Right renal pelvis (tissue), 4 donors: ENCODE data around the gene VAPA. TPM values are rescaled to one million over a fixed set of nuclear protein-coding genes. Genes with fewer than 3 reads are reported as not detected.
A peak's percentile ranks its signal among the peaks of the same experiment; 100 is the strongest.

Experiments
- DNase-seq, 4 donors: peaks; one replicate each; pipeline ENCODE4 v3.0.0-alpha.2; 2013; ENCODE audit warnings: low read depth in 4 of 4, low spot score in 3 of 4, missing footprints in 1 of 4
- polyA plus RNA-seq, 4 donors: library from polyadenylated mRNA; unstranded; fragments of 120-200 nt; gene quantifications; one replicate each; pipeline ENCODE4 v1.2.1, GENCODE V29; 2013; ENCODE audit not compliant: insufficient read length in 4 of 4

Gene VAPA
- polyA plus RNA-seq, 4 donors, result 232 to 288 (median 275) TPM

DNA sequence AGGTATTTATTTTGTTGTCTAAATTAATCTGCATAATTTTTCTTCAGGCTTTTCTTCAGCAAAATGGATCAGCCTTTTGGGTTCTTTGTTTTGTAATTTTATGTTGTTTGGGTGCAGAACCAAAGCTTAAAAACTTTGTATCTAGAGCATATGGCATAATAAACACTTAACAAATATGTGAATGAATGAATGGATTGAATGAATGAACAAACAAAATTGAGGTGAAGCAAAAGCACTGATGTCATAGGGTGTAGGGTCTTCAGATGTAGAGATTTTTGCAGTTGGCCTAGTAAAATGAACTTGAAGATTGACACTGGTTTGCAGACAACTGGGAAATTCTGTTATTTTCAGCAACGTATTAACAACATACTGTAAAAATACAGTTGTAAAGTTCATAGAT is 17.3 kb downstream of the VAPA start:
- no peak for DNase-seq

- no peak for DNase-seq
Observed at GRCh38 chr18:9931678-9932077, 17.9 kb downstream of the VAPA start.

- no peak for DNase-seq
Observed at GRCh38 chr18:9933865-9934264, 20.0 kb downstream of the VAPA start.

GRCh38 chr18:9934274-9934673 is 20.5 kb downstream of the VAPA start:
- no peak for DNase-seq

GRCh38 chr18:9941103-9941502 is 27.3 kb downstream of the VAPA start:
- no peak for DNase-seq

- no peak for DNase-seq
Observed at GRCh38 chr18:9941660-9942059, 27.8 kb downstream of the VAPA start.

- no peak for DNase-seq
Observed at GRCh38 chr18:9943311-9943710, 29.5 kb downstream of the VAPA start.

DNA sequence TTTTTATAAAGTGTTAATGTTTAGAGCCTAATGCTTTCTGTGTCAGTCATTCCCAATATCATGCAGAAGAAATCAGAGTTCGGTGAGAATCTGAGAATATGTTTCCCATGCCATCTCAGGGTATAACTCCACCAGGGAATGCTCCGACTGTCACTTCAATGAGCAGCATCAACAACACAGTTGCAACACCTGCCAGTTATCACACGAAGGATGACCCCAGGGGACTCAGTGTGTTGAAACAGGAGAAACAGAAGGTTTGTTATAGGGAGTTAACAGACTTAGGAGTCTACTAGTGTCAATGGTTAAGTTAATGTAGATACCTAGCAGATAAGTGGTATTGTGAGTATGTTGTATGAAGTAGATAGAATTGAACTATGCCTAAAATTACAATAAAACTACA is 31.0 kb downstream of the VAPA start:
- DNase-seq, result no peak

GRCh38 chr18:9946831-9947230 is 33.0 kb downstream of the VAPA start:
- no peak for DNase-seq

DNA sequence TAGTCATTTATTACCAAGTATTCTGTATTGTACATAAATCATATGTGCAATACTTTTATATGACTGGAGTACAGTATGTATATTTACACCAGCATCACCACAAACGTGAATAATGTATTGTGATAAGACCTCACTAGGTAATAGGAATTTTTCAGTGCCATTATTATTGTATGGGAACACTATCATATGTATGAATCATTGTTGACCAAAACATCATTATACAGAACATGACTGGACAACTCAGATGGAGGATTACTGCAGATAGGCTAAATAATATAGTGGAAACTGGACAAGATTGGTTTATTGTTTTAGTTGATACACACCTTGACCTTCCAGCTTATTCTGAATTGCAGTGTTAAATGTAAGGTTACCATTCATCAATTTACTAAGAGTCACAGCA is 33.4 kb downstream of the VAPA start:
- no peak for DNase-seq

GRCh38 chr18:9949315-9949714 is 35.5 kb downstream of the VAPA start:
- DNase-seq, result no peak

DNA sequence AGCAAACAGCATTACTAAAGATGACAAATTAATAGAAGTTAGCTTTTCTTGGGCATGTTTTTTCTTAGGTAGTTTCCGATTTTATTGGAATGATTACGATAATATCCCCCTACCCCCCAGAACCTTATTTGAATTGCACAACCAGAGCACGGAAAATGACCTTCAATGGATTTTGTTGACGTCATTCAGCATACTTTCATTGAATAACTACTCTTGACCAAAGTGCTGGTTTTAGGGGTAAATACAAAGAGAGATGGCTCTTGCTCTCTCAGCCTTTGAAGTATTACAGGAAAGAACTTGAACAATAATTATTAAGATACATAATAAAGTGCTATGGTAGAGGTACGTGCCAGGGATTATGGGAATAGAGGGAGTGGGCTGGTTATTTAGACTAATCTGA is 36.0 kb downstream of the VAPA start:
- no peak for DNase-seq

DNA sequence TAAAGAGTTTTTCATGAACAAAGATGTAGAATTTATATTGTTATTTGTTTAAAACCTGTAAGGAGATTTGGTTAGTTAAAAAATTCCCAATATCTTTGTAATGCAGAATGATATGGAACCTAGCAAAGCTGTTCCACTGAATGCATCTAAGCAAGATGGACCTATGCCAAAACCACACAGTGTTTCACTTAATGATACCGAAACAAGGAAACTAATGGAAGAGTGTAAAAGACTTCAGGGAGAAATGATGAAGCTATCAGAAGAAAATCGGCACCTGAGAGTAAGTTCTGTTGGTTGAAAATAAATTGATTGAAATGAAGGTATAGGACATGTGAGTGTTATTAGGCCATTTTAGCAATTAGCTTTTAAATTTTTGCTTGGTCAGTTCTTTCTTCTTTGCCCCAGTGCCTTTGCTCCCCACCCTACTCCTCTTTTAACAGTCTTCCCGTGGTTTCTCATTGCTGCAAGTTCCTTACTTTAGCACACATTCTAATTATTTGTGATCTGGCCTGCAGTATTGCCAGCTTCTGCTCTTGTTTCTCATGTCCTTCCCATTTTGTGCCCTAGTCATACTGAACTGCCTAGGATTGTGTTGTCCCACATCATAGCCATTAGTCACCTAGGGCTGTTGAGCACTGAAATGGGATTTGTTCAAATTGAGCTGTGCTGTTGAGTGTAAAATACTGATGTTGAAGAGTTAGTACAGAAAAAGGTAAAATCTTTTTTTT is 36.6 kb downstream of the VAPA start:
- no peak for DNase-seq

DNA sequence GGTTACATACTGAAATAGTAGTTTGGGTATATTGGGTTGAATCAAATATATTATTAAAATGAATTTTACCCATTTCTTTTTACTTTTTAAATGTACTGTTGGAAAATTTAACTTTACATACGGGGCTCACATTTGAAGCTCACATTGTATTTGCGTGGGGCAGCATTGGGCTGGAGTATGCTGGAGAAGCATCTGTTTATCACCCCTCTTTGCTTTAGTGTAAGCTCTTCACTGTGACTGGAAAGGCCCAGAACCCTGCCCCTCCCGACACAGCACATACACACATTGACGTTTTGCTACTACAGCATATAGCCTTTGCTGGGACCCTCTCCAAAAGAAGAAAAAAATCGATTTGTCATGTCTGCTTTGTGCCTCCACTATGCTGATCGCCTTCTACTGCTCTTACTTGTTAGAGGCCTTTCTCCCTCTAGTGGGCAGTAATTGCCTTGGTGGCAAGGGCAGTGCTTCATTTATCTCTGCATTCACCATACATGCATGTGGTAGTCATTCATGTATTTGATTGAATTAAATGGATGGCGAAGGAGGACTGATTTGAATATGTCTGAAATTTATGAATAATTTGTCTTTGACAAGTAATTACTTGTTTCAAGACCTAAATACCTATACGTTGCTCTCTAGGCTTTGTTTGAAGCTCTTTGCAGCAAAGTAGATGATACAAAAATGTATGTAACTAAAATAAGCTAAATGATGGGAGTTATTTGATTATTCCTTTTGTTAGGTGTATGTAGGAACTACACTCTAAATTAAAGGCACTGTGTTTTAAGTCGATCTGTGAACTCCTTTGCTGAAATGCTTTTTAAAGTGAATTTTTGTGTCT is 37.4 kb downstream of the VAPA start:
- peak; percentile 7 to 33 (median 20) for DNase-seq

DNA sequence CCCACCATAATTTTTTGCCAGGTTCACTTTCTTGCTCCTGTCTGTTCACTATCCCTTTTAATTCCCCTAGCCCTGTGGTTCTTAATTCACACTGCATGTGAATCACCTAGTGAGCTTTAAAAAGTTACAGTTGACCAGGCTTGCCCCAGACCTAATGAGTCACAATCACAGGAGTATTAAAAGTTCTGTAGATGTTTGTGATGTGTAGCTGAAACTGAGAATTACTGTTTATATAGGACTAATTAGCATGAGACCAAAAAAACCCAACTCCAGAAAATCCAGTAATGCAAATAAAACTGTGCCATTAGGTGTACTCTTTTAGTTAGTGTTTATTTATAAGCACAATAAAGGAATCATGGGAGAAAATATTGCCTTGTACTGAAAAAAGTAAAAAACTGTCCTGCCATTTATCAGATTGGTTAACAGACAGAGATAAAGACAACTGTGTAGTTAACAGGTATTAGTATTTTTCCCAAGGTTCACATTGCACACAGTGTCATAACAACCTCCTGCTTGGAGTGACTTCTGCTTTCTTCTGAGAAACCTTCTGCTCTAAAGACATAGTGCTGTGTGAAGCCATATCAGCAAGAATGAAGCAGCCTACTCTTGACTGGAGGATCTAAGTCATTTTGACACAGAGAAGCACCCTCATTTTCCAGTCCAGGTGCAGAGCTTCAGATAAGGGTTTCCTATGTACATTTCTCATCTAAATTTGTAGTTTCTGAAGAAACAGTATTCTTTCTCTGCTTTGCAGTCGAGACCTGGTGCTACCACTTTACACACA is 39.0 kb downstream of the VAPA start:
- no peak for DNase-seq

GRCh38 chr18:9958861-9959399 is 45.1 kb downstream of the VAPA start:
- DNase-seq, result no peak

- DNase-seq, result no peak
Observed at GRCh38 chr18:9959564-9959963, 45.7 kb downstream of the VAPA start.

GRCh38 chr18:9960258-9960904 is 46.6 kb downstream of the VAPA start:
- no peak for DNase-seq

- DNase-seq, result no peak
Observed at GRCh38 chr18:9961041-9961440, 47.2 kb downstream of the VAPA start.
